Breast epithelium (tissue), 3 donors: ENCODE data around the gene TESMIN.

Source experiments
- POLR2A ChIP-seq: fragments of 450-650 bp; IDR thresholded peaks from one replicate; pipeline ENCODE4 v1.6.1; 2016; ENCODE audit warnings: antibody characterized with exemption, mild to moderate bottlenecking, moderate library complexity
- TF ChIP-seq, protein P1 (sequence below), 3 donors: fragments of 450-650 bp; IDR thresholded peaks; one replicate each; pipeline ENCODE4 v1.5.1; 2016 to 2017; ENCODE audit warnings: antibody characterized with exemption in 3 of 3, mild to moderate bottlenecking in 3 of 3, moderate library complexity in 3 of 3

DNA sequence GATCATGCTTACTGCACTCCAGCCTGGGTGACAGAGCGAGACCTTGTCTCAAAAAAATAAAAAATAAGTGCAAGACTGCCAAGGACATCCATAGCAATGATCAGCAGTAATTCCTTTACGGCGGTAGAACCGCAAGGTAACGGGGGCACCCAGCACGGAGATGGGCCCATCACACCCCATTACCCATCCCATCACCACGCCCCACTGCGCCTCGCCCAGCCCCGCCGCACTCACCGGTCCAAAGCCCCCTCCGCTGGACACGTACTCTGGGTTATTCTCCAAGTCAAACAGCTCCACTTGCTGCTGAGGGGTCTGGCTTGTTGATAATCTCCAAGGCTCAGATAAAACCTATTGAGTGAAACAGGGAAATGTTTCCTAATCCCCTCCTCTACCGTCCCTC lies 8.7 kb upstream of the TESMIN start:
- no peak for TF ChIP-seq POLR2A
- TF ChIP-seq, protein P1, sequence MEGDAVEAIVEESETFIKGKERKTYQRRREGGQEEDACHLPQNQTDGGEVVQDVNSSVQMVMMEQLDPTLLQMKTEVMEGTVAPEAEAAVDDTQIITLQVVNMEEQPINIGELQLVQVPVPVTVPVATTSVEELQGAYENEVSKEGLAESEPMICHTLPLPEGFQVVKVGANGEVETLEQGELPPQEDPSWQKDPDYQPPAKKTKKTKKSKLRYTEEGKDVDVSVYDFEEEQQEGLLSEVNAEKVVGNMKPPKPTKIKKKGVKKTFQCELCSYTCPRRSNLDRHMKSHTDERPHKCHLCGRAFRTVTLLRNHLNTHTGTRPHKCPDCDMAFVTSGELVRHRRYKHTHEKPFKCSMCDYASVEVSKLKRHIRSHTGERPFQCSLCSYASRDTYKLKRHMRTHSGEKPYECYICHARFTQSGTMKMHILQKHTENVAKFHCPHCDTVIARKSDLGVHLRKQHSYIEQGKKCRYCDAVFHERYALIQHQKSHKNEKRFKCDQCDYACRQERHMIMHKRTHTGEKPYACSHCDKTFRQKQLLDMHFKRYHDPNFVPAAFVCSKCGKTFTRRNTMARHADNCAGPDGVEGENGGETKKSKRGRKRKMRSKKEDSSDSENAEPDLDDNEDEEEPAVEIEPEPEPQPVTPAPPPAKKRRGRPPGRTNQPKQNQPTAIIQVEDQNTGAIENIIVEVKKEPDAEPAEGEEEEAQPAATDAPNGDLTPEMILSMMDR (IDR thresholded peaks at IDR 0.05), result no peak
